Caki2 (cell line): ENCODE results near the gene CELF2. TPM values are rescaled to one million over a fixed set of nuclear protein-coding genes. Genes with fewer than 3 reads are reported as not detected.
"Not testable (repeated sequence)": the region's sequence is repeated elsewhere in the genome, so short reads cannot be mapped to it uniquely, and the experiment has no call there.

Experiments
- DNase-seq: peaks from one replicate; pipeline ENCODE4 v3.0.0-alpha.2; 2015; ENCODE audit warnings: low read depth
- in situ Hi-C: cut with HindIII; loops from 2 replicates; pipeline ENCODE4 v1.10.0; 2016; ENCODE audit warnings: low sequenced_read_pairs, low pct_unique_long_range_greater_than_20kb, mixed read lengths
- total RNA-seq: library from RNA; depleted of rRNA; stranded (reverse); fragments of >200 nt; shearing (Covaris generic); gene quantifications from 2 replicates; pipeline ENCODE4 v1.2.3, GENCODE V29; 2014; ENCODE audit warnings: low replicate concordance

CELF2 gene
- total RNA-seq, 1 experiment from 2014 or later, result 0.10 TPM

DNA sequence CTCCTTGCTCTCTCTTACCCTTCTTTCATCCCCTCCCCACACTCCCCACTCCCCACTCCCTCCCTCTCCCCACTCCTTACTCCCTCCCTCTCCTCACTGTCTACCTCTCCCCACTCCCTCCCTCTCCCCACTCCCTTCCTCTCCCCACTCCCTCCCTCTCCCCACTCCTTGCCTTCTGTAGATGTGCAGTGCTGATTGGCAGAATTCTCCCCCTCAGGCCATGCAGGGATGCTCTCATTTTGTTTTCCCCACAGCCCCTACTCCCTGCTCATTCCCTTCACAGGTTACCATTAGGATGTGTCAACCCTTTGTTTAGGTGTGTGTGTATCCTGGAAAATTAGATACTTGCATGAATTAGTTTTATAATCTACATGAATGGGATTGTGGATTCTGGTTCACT, 90.3 kb downstream of the CELF2 start:
- in situ Hi-C loops, result no loop called here
- no peak for DNase-seq

- in situ Hi-C loops, result no loop called here
These were observed 90.7 kb downstream of the CELF2 start for GRCh38 chr10:11108356-11108755.

DNA sequence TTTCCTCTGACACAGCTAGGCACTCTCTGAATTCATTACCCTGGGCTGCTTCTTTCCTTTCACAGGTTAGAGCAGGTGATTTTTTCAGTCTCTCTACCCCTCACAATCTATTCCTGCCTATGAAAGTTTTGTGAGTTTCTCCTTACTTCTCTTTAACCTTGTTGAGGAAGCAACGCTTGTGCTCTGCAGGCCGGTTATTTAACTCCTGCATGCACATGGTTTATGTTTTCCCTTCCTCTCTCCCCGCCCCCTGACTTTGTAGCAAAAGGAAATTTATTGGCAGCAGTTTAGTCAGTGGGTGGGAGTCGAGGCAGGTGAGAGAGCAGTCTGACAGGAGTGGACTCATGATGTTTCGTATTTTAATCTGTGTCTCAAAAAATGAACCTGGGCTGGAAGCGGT, 91.9 kb downstream of the CELF2 start:
- DNase-seq, result no peak
- in situ Hi-C loops, result no loop called here

More at GRCh38 chr10:11108356-11108755, 90.7 kb downstream of the CELF2 start:
- DNase-seq, result no peak

DNA sequence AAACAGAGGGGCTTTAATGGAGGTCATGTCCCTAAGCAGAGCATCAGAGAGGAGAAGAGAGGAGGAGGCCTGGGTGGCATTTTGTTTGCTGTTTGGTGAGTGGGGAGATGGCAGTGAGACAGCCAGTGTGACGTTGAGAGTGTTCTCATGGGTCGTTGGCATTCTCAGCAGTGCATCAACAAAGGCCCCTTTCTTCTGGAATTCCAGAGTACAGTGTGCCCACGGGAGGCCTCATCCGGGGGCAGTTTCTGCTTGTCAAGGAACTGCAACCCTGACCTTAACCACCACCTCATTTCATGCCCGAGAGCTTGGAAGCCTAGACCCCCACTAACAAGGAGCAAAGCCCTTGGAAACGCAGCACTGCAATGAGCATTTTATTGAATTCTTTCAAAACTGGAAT, 92.9 kb downstream of the CELF2 start:
- DNase-seq, result no peak
- in situ Hi-C loops, result no loop called here

- in situ Hi-C loops, result no loop called here
These were observed 93.8 kb downstream of the CELF2 start for GRCh38 chr10:11111490-11111889.

DNA sequence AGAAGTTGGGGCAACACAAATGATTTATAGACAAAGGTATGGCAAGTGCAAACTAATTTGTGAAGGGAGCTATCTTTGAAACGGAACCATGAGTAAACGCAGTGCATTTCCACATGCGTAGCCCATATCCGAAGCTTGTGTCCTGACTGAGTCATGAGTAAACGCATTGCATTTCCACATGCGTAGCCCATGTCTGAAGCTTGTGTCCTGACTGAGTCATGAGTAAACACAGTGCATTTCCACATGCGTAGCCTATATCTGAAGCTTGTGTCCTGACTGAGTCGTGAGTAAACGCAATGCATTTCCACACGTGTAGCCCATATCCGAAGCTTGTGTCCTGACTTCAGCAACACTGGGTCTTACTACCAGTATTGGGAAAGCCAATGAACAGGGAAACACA, 95.0 kb downstream of the CELF2 start:
- in situ Hi-C loops, result no loop called here
- no peak for DNase-seq

More at GRCh38 chr10:11111490-11111889, 93.8 kb downstream of the CELF2 start:
- no peak for DNase-seq

DNA sequence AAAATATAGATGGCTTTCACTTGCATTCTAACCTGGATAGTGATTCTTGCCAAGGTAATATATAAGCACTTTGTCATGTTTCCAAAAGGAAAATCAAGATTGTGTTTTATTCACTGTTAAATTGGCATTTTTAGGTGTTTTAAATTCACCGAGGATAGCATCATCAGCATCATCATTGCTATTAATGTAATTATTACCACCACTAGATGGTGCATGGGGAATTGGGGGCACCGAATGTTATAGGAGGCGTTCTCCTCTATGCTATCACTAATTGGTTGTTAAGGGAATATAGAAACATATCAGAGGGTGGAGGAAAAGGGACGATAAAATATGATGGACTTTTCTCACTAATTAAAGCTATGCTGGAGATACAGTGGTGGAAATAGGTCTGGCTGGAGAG, 95.5 kb downstream of the CELF2 start:
- in situ Hi-C loops, result no loop called here
- no peak for DNase-seq

- in situ Hi-C loops, result no loop called here
- no peak for DNase-seq
These were observed 96.6 kb downstream of the CELF2 start for GRCh38 chr10:11114269-11114668.

DNA sequence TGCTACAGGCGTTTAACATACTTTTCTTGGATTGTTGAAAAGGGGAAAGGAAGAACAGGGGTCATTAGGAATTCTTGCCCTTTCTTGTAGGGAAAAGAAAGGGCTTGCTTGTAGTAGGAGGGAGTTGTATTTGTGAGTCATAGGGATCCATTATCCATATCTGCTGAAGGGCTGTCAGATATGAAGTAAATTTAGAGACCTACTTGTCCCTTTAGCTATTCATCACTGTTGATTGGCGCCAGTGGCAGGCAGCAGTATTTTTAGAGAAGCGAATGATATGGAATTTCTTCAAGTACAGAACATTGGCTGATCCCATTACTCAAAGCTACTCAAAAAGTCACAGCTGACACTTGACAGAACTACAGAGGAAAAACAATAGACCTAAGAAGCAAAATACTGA, 97.7 kb downstream of the CELF2 start:
- no peak for DNase-seq
- in situ Hi-C loops, result no loop called here

- in situ Hi-C loops, result no loop called here
- DNase-seq, result no peak
These were observed 98.7 kb downstream of the CELF2 start for GRCh38 chr10:11116361-11116760.

DNA sequence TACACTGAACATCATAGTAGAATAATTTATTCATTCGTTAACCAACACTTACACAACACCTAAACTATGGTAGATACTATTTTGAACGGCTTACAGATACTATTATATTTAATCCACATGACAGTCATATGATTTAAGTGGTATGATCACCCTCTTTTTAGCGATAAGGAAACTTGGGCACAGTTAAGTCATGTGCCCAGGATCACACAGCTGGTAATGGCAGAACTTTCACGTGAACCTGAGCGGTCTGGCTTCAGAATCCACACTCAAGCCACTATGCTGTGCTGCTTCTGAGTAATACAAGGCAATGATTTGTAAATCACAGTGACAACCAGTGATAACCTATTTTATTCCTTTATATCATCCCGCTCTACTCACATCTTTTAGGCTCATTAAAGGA, 99.1 kb downstream of the CELF2 start:
- in situ Hi-C loops, result no loop called here
- DNase-seq, result no peak

- no peak for DNase-seq
- in situ Hi-C loops, result no loop called here
These were observed 101.0 kb downstream of the CELF2 start for GRCh38 chr10:11118686-11119085.

GRCh38 chr10:11119843-11120242, 102.2 kb downstream of the CELF2 start:
- DNase-seq, result no peak
- in situ Hi-C loops, result no loop called here

GRCh38 chr10:11120711-11121110, 103.0 kb downstream of the CELF2 start:
- in situ Hi-C loops, result no loop called here
- DNase-seq, result no peak

GRCh38 chr10:11123892-11124291, 106.2 kb downstream of the CELF2 start:
- in situ Hi-C loops, DNase-seq: not testable (repeated sequence)

DNA sequence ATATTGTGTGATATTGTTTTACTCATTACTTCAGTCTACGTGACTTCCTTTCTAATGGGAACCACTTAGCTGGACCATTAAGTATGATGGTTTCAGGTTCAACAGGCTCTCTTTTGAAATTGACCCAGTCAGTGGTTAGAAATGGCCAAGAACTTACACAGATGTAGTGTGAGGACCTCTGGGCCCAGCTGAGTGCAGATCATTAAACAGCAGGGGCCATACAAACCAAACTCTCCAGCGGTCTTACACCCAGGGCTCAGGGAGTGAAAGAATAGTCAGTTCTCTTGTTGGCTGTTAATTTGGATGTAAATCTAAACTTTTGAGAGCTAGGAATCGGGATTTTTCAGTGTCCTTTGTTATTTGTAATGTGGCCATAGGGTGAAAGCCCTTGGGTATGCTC, 107.3 kb downstream of the CELF2 start:
- in situ Hi-C loops, result no loop called here
- DNase-seq, result no peak

DNA sequence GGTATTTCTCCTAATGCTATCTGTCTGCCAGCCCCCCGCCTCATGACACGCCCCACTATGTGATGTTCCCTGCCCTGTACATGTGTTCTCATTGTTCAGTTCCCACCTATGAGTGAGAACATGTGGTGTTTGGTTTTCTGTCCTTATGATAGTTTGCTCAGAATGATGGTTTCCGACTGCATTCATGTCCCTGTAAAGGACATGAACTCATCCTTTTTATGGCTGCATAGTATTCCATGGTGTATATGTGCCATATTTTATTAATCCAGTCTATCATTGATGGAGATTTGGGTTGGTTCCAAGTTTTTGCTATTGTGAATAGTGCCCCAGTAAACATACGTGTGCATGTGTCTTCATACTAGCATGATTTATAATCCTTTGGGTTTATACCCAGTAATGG, 109.3 kb downstream of the CELF2 start:
- DNase-seq, in situ Hi-C loops: not testable (repeated sequence)

DNA sequence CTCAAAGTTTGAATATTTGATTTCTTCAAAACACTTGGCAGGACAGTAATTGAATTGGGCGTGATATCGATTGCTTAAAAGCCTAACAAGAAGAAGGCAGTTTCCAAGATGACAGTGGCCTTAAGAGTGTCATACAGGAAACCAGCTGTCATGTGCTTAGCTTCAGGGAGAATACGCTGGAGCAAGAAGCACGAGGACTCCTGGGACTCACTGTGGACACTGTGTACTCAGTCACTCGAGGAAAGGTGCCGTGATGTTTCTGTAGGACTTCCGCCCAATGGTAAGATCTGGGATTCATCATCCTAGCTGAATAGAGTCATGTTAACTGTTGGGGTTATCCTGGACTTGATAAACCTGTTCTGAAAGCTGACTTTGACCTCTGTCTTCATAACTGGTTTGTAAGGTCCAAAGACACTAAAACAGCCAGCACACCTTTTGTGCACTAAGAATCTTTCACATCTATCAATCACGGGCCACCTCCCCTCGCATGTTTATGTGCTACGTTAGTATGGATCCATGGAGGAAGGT, 113.5 kb downstream of the CELF2 start:
- in situ Hi-C loops, result no loop called here
- DNase-seq, result no peak

- no peak for DNase-seq
- in situ Hi-C loops, result no loop called here
These were observed 116.7 kb downstream of the CELF2 start for GRCh38 chr10:11134411-11134810.

- in situ Hi-C loops, result no loop called here
- no peak for DNase-seq
These were observed 118.0 kb downstream of the CELF2 start for GRCh38 chr10:11135709-11136108.
